K562 (cell line): ENCODE results near the gene VPS50. TPM values are rescaled to one million over a fixed set of nuclear protein-coding genes. Genes with fewer than 3 reads are reported as not detected.

Experiments used
- ATAC-seq: fragments of 200-7000 bp; cut with Tn5 transposase; 3 replicates; pipeline ENCODE4 v1.9.1; 2020; ENCODE audit warnings: moderate library complexity
- BruUV-seq: library from RNA; stranded (reverse); fragments of 400-500 nt; replicated peaks from 2 replicates; lab custom pipeline; 2021; lab: Mats Ljungman, UMichigan
- CTCF ChIA-PET: fragments of 300-600 bp; formaldehyde crosslinking; extraction: SDS; loops from one replicate; lab custom pipeline; 2021; ENCODE audit warnings: low intra/inter-chr PET ratio; lab: Yijun Ruan, JAX
- POLR2A ChIA-PET: fragments of 300-600, 350-650 bp; sonication (Branson Sonifier 250); formaldehyde crosslinking; extraction: SDS; loops from one replicate; lab custom pipeline; 2021; ENCODE audit warnings: antibody characterized with exemption, inconsistent platforms; lab: Yijun Ruan, JAX
- DNase-seq, 4 experiments: peaks; one replicate each; pipeline versions ENCODE4 v3.0.0 to v3.0.0-alpha.2; 2011 to 2018; ENCODE audit warnings: low spot score in 3 of 4, mixed read lengths in 3 of 4; ENCODE audit errors: extremely low read depth in 1 of 4
- FAIRE-seq: peaks from 2 replicates; lab custom pipeline; 2011; peaks lifted over from hg19 to GRCh38; lab: Jason Lieb, UNC
- H2AFZ ChIP-seq: 2 replicates; pipeline ENCODE4 v1.6.0; 2011; ENCODE audit warnings: low read depth, low read length, control low read depth, inconsistent platforms
- H3K27ac ChIP-seq: fragments of 200-600 bp; 3 replicates; pipeline ENCODE4 v1.8.0; 2011; ENCODE audit warnings: low read depth, mild to moderate bottlenecking, control low read depth, inconsistent platforms, low read length, moderate library complexity, mixed read lengths; ENCODE audit errors: extremely low read depth
- H3K27me3 ChIP-seq, 2 experiments: fragments of 300-600 bp in 1 of 2; 2 replicates in 1 of 2; 3 replicates in 1 of 2; pipeline versions ENCODE4 v1.6.0 to v1.8.0; 2011; ENCODE audit warnings: inconsistent platforms in 2 of 2, low read length in 2 of 2, mild to moderate bottlenecking in 1 of 2, mixed read lengths in 1 of 2, moderate library complexity in 1 of 2; ENCODE audit not compliant: control insufficient read depth in 2 of 2, insufficient read depth in 2 of 2
- H3K36me3 ChIP-seq: fragments of 300-600 bp; 3 replicates; pipeline ENCODE4 v1.8.0; 2011; ENCODE audit warnings: mild to moderate bottlenecking, low read length, inconsistent platforms; ENCODE audit not compliant: control insufficient read depth, insufficient read depth
- H3K4me1 ChIP-seq, 2 experiments: fragments of 200-600 bp in 1 of 2; replicated peaks in 1 of 2; 2 replicates in 1 of 2; 3 replicates in 1 of 2; pipeline versions ENCODE4 v1.5.1 to v1.8.0; 2011; ENCODE audit warnings: inconsistent platforms in 2 of 2, low read length in 2 of 2, mild to moderate bottlenecking in 1 of 2, mixed read lengths in 1 of 2, moderate library complexity in 1 of 2; ENCODE audit not compliant: control insufficient read depth in 2 of 2, insufficient read depth in 2 of 2
- H3K4me2 ChIP-seq: 2 replicates; pipeline ENCODE4 v1.6.1; 2011; ENCODE audit warnings: low read length, control low read depth, inconsistent platforms, mixed read lengths; ENCODE audit not compliant: insufficient read depth
- H3K4me3 ChIP-seq: fragments of 200-600 bp; sonication (generic), shearing (Covaris generic); 2 replicates; pipeline ENCODE4 v1.5.1; 2016; ENCODE audit warnings: control low read depth, inconsistent platforms
- H3K79me2 ChIP-seq: fragments of 200-600 bp; 3 replicates; pipeline ENCODE4 v1.8.0; 2011; ENCODE audit warnings: low read length, inconsistent platforms; ENCODE audit not compliant: control insufficient read depth, insufficient read depth
- H3K9ac ChIP-seq, 2 experiments: 2 replicates each; pipeline versions ENCODE4 v1.6.0 to v1.6.1; 2011; ENCODE audit warnings: low read depth in 2 of 2, low read length in 2 of 2, control low read depth in 1 of 2, inconsistent platforms in 1 of 2, mild to moderate bottlenecking in 1 of 2, mixed read lengths in 1 of 2; ENCODE audit not compliant: insufficient read depth in 1 of 2
- H3K9me1 ChIP-seq: one replicate; pipeline ENCODE4 v1.6.0; 2011; ENCODE audit warnings: inconsistent platforms, mild to moderate bottlenecking, low read length, moderate library complexity; ENCODE audit not compliant: control insufficient read depth, insufficient read depth
- H3K9me3 ChIP-seq: replicated peaks from 2 replicates; pipeline ENCODE4 v1.5.1; 2011; ENCODE audit warnings: low read depth, low read length, inconsistent platforms; ENCODE audit not compliant: control insufficient read depth, insufficient read depth
- H4K20me1 ChIP-seq: replicated peaks from 2 replicates; pipeline ENCODE4 v1.6.1; 2011; ENCODE audit warnings: low read length, inconsistent platforms, mixed read lengths; ENCODE audit not compliant: control insufficient read depth, insufficient read depth
- CBX8 ChIP-seq: fragments of 200-600 bp; sonication (generic); IDR thresholded peaks from 2 replicates; pipeline ENCODE4 v1.6.1; 2012; ENCODE audit warnings: borderline replicate concordance, mixed run types, low read depth, mild to moderate bottlenecking, moderate library complexity, mixed read lengths, low read length, control low read depth, inconsistent platforms; ENCODE audit not compliant: poor library complexity, severe bottlenecking; ENCODE audit errors: extremely low read depth
- EGR1 ChIP-seq: fragments of 450-650 bp; conservative IDR thresholded peaks from 2 replicates; pipeline ENCODE4 v1.6.1; 2017; ENCODE audit warnings: mild to moderate bottlenecking
- FOXJ2 ChIP-seq: fragments of 200-800 bp; sonication (Bioruptor generic); IDR thresholded peaks from 2 replicates; pipeline ENCODE4 v1.6.1; 2016; ENCODE audit warnings: missing genetic modification characterization, missing compliant biosample characterization
- MYC ChIP-seq, 2 experiments: fragments of 250-450 bp in 1 of 2; sonication (Bioruptor Pico) in 1 of 2; IDR thresholded peaks; 2 replicates each; pipeline versions ENCODE4 v1.5.1 to v1.6.1; 2012 to 2021; ENCODE audit warnings: low read depth in 2 of 2, borderline replicate concordance in 1 of 2, improper control_type of control experiment in 1 of 2, low read length in 1 of 2, mild to moderate bottlenecking in 1 of 2, moderate library complexity in 1 of 2
- NRF1 ChIP-seq, 2 experiments: fragments of 450-650 bp; IDR thresholded peaks in 1 of 2; conservative IDR thresholded peaks in 1 of 2; 2 replicates each; pipeline ENCODE4 v1.6.1; 2014; ENCODE audit warnings: mild to moderate bottlenecking in 2 of 2
- RREB1 ChIP-seq: fragments of 250-450 bp; sonication (Bioruptor Pico); IDR thresholded peaks from 2 replicates; pipeline ENCODE4 v1.4.0; 2020
- TBL1XR1 ChIP-seq, 2 experiments: IDR thresholded peaks; 2 replicates each; pipeline ENCODE4 v1.6.1; 2012; ENCODE audit warnings: improper control_type of control experiment in 2 of 2, low read length in 2 of 2, mild to moderate bottlenecking in 1 of 2
- TEAD1 ChIP-seq, 2 experiments: fragments of 450-650 bp in 1 of 2; sonication (generic) in 1 of 2; formaldehyde crosslinking; IDR thresholded peaks; 2 replicates each; pipeline versions ENCODE4 v1.4.0 to v1.8.0; 2020 to 2022; ENCODE audit warnings: mild to moderate bottlenecking in 2 of 2, missing genetic modification reagents in 1 of 2
- ZNF165 ChIP-seq: fragments of 250-450 bp; sonication (Bioruptor Pico); IDR thresholded peaks from 2 replicates; pipeline ENCODE4 v1.4.0; 2020; ENCODE audit warnings: borderline replicate concordance
- ZNF239 ChIP-seq: fragments of 250-450 bp; sonication (Bioruptor Pico); IDR thresholded peaks from 2 replicates; pipeline ENCODE4 v1.4.0; 2020; ENCODE audit warnings: mild to moderate bottlenecking
- ZNF384 ChIP-seq: IDR thresholded peaks from 2 replicates; pipeline ENCODE4 v1.6.1; 2012; ENCODE audit warnings: low read depth, low read length, improper control_type of control experiment
- ZNF518B ChIP-seq: fragments of 250-450 bp; sonication (Bioruptor Pico); IDR thresholded peaks from 2 replicates; pipeline ENCODE4 v1.5.0; 2021; ENCODE audit warnings: mild to moderate bottlenecking, moderate library complexity
- ZNF75A ChIP-seq: fragments of 450-650 bp; formaldehyde crosslinking; IDR thresholded peaks from 2 replicates; pipeline ENCODE4 v1.4.0; 2020; ENCODE audit warnings: mild to moderate bottlenecking
- ZNF79 ChIP-seq: fragments of 250-450 bp; sonication (Bioruptor Pico); IDR thresholded peaks from 2 replicates; pipeline ENCODE4 v1.4.0; 2020; ENCODE audit warnings: low read depth, mild to moderate bottlenecking, moderate library complexity
- WGBS: fragments of 100-300 bp; shearing (Covaris generic); methylation state at CpG from one replicate; pipeline ENCODE4 v1.1.6; 2016; ENCODE audit warnings: low coverage, mixed read lengths; ENCODE audit not compliant: insufficient coverage; ENCODE audit errors: missing lambda C conversion rate; 5-methylcytosine and 5-hydroxymethylcytosine counted together
- in situ Hi-C: fragments of 300-500 bp; cut with MboI; formaldehyde crosslinking; loops from 4 replicates; pipeline ENCODE4 v1.15.0; 2018; ENCODE audit warnings: inconsistent platforms, mixed read lengths
- intact Hi-C: fragments of 100-400 bp; cut with micrococcal nuclease; formaldehyde crosslinking; loops from 2 replicates; pipeline ENCODE4 v1.14.2; 2022
- polyA plus RNA-seq, 8 experiments: library from polyadenylated mRNA; depleted of rRNA in 4 of 8; stranded (reverse) in 5 of 8; unstranded in 3 of 8; fragments of >200 nt; fragmentation: Nextera tagmentation in 2 of 8; fragmentation: Illumina TruSeq in 1 of 8; extraction: Ambion mirVana in 2 of 8; extraction: Trizol in 1 of 8; gene quantifications; 2 replicates each; pipeline versions ENCODE4 v1.2.1 to v1.2.3, GENCODE V29; 2011 to 2014; ENCODE audit warnings: inconsistent platforms in 1 of 8, missing spikeins in 1 of 8
- total RNA-seq, 7 experiments: library from RNA; depleted of rRNA in 6 of 7; stranded (reverse); fragments of >200 nt in 6 of 7; fragmentation: Illumina TruSeq in 2 of 7; extraction: Trizol in 2 of 7; gene quantifications; 2 replicates each; pipeline versions ENCODE4 v1.2.1 to v1.2.3, GENCODE V29; 2011 to 2021; ENCODE audit warnings: low replicate concordance in 1 of 7

VPS50 gene
- total and polyA plus RNA-seq, 9 of the 15 experiments (the other 6 are each of a cell fraction or from before 2014, with no cell fraction given), result 10.5 to 29.4 (median 15.8) TPM

GRCh38 chr7:93364806-93365205, 132.6 kb downstream of the VPS50 start:
- no peaks in the 10 kb centered on the region for H3K79me2 ChIP-seq
- POLR2A ChIA-PET, result interaction anchor here (0.6 to 1.4 kb wide), 2 partner anchors 10 to 15 kb away, joined by 3 read pairs; no protein-coding TSS in a partner anchor
- no peaks in the 10 kb centered on the region for H3K4me1 ChIP-seq
- no peaks in the 10 kb centered on the region for H3K9me3 ChIP-seq
- 0 out of 5 replicates have a peak, but pooled peaks cover 0 to 5% of the 10 kb centered on the region in 2 experiments for H3K27me3 ChIP-seq
- DNase-seq (no peak), ATAC-seq (no peak), FAIRE-seq (no peak)
- 0% methylated on average over 1 of the region's 1 CpG for WGBS
- no TSS peak for BruUV-seq
- no peak overlapping the region for H3K4me3 ChIP-seq
- H2AFZ ChIP-seq, result no peak overlapping the region
- no peaks in the 10 kb centered on the region for H3K9me1 ChIP-seq
- H3K36me3 ChIP-seq, result no peaks in the 10 kb centered on the region
- intact Hi-C loops (no loop called here), in situ Hi-C loops (no loop called here)
- H3K9ac ChIP-seq, result no peak overlapping the region
- no peak overlapping the region for H3K4me2 ChIP-seq
- H4K20me1 ChIP-seq, result no peaks in the 10 kb centered on the region
- H3K27ac ChIP-seq, result no peak overlapping the region
- CTCF ChIA-PET, result no interaction called here
- TF ChIP-seq ZNF75A, result no peak
- TF ChIP-seq FOXJ2 (tag), result no peak
- TF ChIP-seq ZNF384, result no peak
- no peak for TF ChIP-seq TBL1XR1 (IDR thresholded peaks at IDR 0.05; ENCODE audit: low read length in 2 of 2)
- no peak for TF ChIP-seq MYC (IDR thresholded peaks at IDR 0.05; ENCODE audit: low read depth, low read length)
- no peak for TF ChIP-seq MYC (CRISPR knock-in tag; IDR thresholded peaks at IDR 0.05; ENCODE audit: borderline replicate concordance, low read depth)
- TF ChIP-seq RREB1 (CRISPR knock-in tag), result no peak
- TF ChIP-seq ZNF165 (CRISPR knock-in tag), result no peak
- TF ChIP-seq TEAD1 (CRISPR knock-in tag; IDR thresholded peaks at IDR 0.05), result no peak
- no peak for TF ChIP-seq ZNF518B (CRISPR knock-in tag)
- TF ChIP-seq ZNF79 (CRISPR knock-in tag), result no peak
- TF ChIP-seq ZNF239 (CRISPR knock-in tag), result no peak
- no peak for TF ChIP-seq CBX8
- TF ChIP-seq NRF1 (conservative IDR thresholded peaks at IDR 0.05 in 1 of 2, IDR thresholded peaks at IDR 0.05 in 1 of 2), result no peak
- TF ChIP-seq EGR1, result no peak
